ENCODE results near the gene DOCK2. TPM values are rescaled to one million over a fixed set of nuclear protein-coding genes. Genes with fewer than 3 reads are reported as not detected.
"Not testable (repeated sequence)": the region's sequence is repeated elsewhere in the genome, so short reads cannot be mapped to it uniquely, and the experiment has no call there.

DOCK2 gene
- total and polyA plus RNA-seq, 4 experiments from 2014 or later, result 45.8 to 223 (median 162) TPM

GRCh38 chr5:169749295-169749694, 112.2 kb downstream of the DOCK2 start:
- Mint-ChIP-seq H3K27me3 (no peaks in the 10 kb centered on the region), H3K27ac (no peak overlapping the region)
- CTCF ChIA-PET (ENCODE audit: partially characterized antibody), result no interaction called here

GRCh38 chr5:169751490-169751889, 114.4 kb downstream of the DOCK2 start:
- Mint-ChIP-seq H3K36me3 (peaks cover 68 to 82% of the 10 kb centered on the region in 2 donors), H3K27me3 (no peaks in the 10 kb centered on the region), H3K27ac (no peak overlapping the region), H3K4me3 (no peak overlapping the region), H3K9me3 (peaks cover 0 to under 1% (median 0%) of the 10 kb centered on the region in 8 donors), H3K4me1 (peaks cover 0 to 5% (median under 1%) of the 10 kb centered on the region in 4 donors)
- Histone ChIP-seq H3K9me3 (ENCODE audit: control insufficient read depth in 1 of 2, low read length in 2 of 2) (no peaks in the 10 kb centered on the region), H3K27ac (ENCODE audit: low read depth, low read length) (no peak overlapping the region), H3K4me1 (ENCODE audit: insufficient read depth, low read length) (no peaks in the 10 kb centered on the region), H3K4me3 (ENCODE audit: low read length in 2 of 2) (no peak overlapping the region), H3K36me3 (ENCODE audit: insufficient read depth, low read length) (peaks cover 69% of the 10 kb centered on the region), H3K27me3 (ENCODE audit: insufficient read depth, low read length) (no peaks in the 10 kb centered on the region)
- intact Hi-C loops (cut with micrococcal nuclease), result no loop called here
- DNase-seq, result no peak
- ChIA-PET POLR2A (ENCODE audit: partially characterized antibody) (no interaction called here), CTCF (ENCODE audit: partially characterized antibody) (no interaction called here)

More at GRCh38 chr5:169749295-169749694, 112.2 kb downstream of the DOCK2 start:
- Histone ChIP-seq H3K36me3 (ENCODE audit: insufficient read depth, low read length) (peaks cover 75% of the 10 kb centered on the region), H3K27me3 (ENCODE audit: insufficient read depth, low read length) (no peaks in the 10 kb centered on the region), H3K4me1 (ENCODE audit: insufficient read depth, low read length) (no peaks in the 10 kb centered on the region), H3K4me3 (ENCODE audit: low read length in 2 of 2) (no peak overlapping the region), H3K9me3 (ENCODE audit: control insufficient read depth in 1 of 2, low read length in 2 of 2) (no peaks in the 10 kb centered on the region), H3K27ac (ENCODE audit: low read depth, low read length) (no peak overlapping the region)
- POLR2A ChIA-PET (ENCODE audit: partially characterized antibody), result no interaction called here
- H3K36me3 Mint-ChIP-seq, result peaks cover 83 to 94% of the 10 kb centered on the region in 2 donors
- intact Hi-C loops (cut with micrococcal nuclease), result no loop called here
- peaks cover 0 to 9% (median 0%) of the 10 kb centered on the region in 4 donors for H3K4me1 Mint-ChIP-seq
- DNase-seq, result no peak
- H3K9me3 Mint-ChIP-seq, result peaks cover 0 to 6% (median 0%) of the 10 kb centered on the region in 8 donors
- H3K4me3 Mint-ChIP-seq, result no peak overlapping the region

GRCh38 chr5:169752566-169752965, 115.5 kb downstream of the DOCK2 start:
- H3K4me1 Mint-ChIP-seq; H3K9me3 ChIP-seq (ENCODE audit: control insufficient read depth in 1 of 2, low read length in 2 of 2); DNase-seq; H3K27me3 ChIP-seq (ENCODE audit: insufficient read depth, low read length); H3K27me3 Mint-ChIP-seq; CTCF ChIA-PET (ENCODE audit: partially characterized antibody); H3K4me3 ChIP-seq (ENCODE audit: low read length in 2 of 2); H3K4me3 Mint-ChIP-seq; POLR2A ChIA-PET (ENCODE audit: partially characterized antibody); H3K9me3 Mint-ChIP-seq; H3K27ac ChIP-seq (ENCODE audit: low read depth, low read length); intact Hi-C loops (cut with micrococcal nuclease); H3K4me1 ChIP-seq (ENCODE audit: insufficient read depth, low read length); H3K27ac Mint-ChIP-seq: not testable (repeated sequence)
- peaks cover 60% of the 10 kb centered on the region for H3K36me3 ChIP-seq (ENCODE audit: insufficient read depth, low read length)
- H3K36me3 Mint-ChIP-seq, result peaks cover 59 to 81% of the 10 kb centered on the region in 2 donors

- Mint-ChIP-seq H3K27me3 (no peaks in the 10 kb centered on the region), H3K4me1 (peaks cover 0 to 5% (median under 1%) of the 10 kb centered on the region in 4 donors), H3K27ac (peak overlapping the region in 2 of 7 donors; percentile 30 to 40), H3K4me3 (no peak overlapping the region), H3K36me3 (peaks cover 59 to 78% of the 10 kb centered on the region in 2 donors), H3K9me3 (no peaks in the 10 kb centered on the region)
- H3K9me3 ChIP-seq (ENCODE audit: control insufficient read depth in 1 of 2, low read length in 2 of 2), result no peaks in the 10 kb centered on the region
- H3K27ac ChIP-seq (ENCODE audit: low read depth, low read length), result no peak overlapping the region
- no peaks in the 10 kb centered on the region for H3K4me1 ChIP-seq (ENCODE audit: insufficient read depth, low read length)
- H3K36me3 ChIP-seq (ENCODE audit: insufficient read depth, low read length), result peaks cover 49% of the 10 kb centered on the region
- H3K4me3 ChIP-seq (ENCODE audit: low read length in 2 of 2), result no peak overlapping the region
- DNase-seq, result no peak
- ChIA-PET POLR2A (ENCODE audit: partially characterized antibody) (no interaction called here), CTCF (ENCODE audit: partially characterized antibody) (interaction anchor here (1.3 kb wide), 1 partner anchor 9 kb away, joined by 4 read pairs; no protein-coding TSS in a partner anchor)
- intact Hi-C loops (cut with micrococcal nuclease), result no loop called here
- no peaks in the 10 kb centered on the region for H3K27me3 ChIP-seq (ENCODE audit: insufficient read depth, low read length)
Measured at GRCh38 chr5:169753795-169754194, 116.7 kb downstream of the DOCK2 start.

GRCh38 chr5:169754737-169755136, 117.7 kb downstream of the DOCK2 start:
- Histone ChIP-seq H3K4me3 (ENCODE audit: low read length in 2 of 2) (no peak overlapping the region), H3K36me3 (ENCODE audit: insufficient read depth, low read length) (peaks cover 46% of the 10 kb centered on the region), H3K27ac (ENCODE audit: low read depth, low read length) (no peak overlapping the region), H3K9me3 (ENCODE audit: control insufficient read depth in 1 of 2, low read length in 2 of 2) (no peaks in the 10 kb centered on the region), H3K27me3 (ENCODE audit: insufficient read depth, low read length) (no peaks in the 10 kb centered on the region), H3K4me1 (ENCODE audit: insufficient read depth, low read length) (no peaks in the 10 kb centered on the region)
- peaks cover 0 to 5% (median under 1%) of the 10 kb centered on the region in 4 donors for H3K4me1 Mint-ChIP-seq
- H3K36me3 Mint-ChIP-seq, result peaks cover 59 to 78% of the 10 kb centered on the region in 2 donors
- H3K4me3 Mint-ChIP-seq, result no peak overlapping the region
- ChIA-PET POLR2A (ENCODE audit: partially characterized antibody) (no interaction called here), CTCF (ENCODE audit: partially characterized antibody) (interaction anchor here (1.3 kb wide), 1 partner anchor 10 kb away, joined by 4 read pairs; no protein-coding TSS in a partner anchor)
- no peaks in the 10 kb centered on the region for H3K27me3 Mint-ChIP-seq
- intact Hi-C loops (cut with micrococcal nuclease), result no loop called here
- no peak overlapping the region for H3K27ac Mint-ChIP-seq
- DNase-seq, result no peak
- H3K9me3 Mint-ChIP-seq, result no peaks in the 10 kb centered on the region

- Mint-ChIP-seq H3K36me3 (peaks cover 52 to 75% of the 10 kb centered on the region in 2 donors), H3K4me1 (peaks cover 0 to 5% (median under 1%) of the 10 kb centered on the region in 4 donors)
- peaks cover 32% of the 10 kb centered on the region for H3K36me3 ChIP-seq (ENCODE audit: insufficient read depth, low read length)
Measured at GRCh38 chr5:169756071-169756765, 119.1 kb downstream of the DOCK2 start.

GRCh38 chr5:169757016-169757415, 119.9 kb downstream of the DOCK2 start:
- no peak overlapping the region for H3K27ac Mint-ChIP-seq
- no peaks in the 10 kb centered on the region for H3K27me3 Mint-ChIP-seq
- no peaks in the 10 kb centered on the region for H3K9me3 Mint-ChIP-seq
- Histone ChIP-seq H3K4me1 (ENCODE audit: insufficient read depth, low read length) (no peaks in the 10 kb centered on the region), H3K36me3 (ENCODE audit: insufficient read depth, low read length) (peaks cover 24% of the 10 kb centered on the region), H3K27me3 (ENCODE audit: insufficient read depth, low read length) (no peaks in the 10 kb centered on the region), H3K27ac (ENCODE audit: low read depth, low read length) (no peak overlapping the region), H3K4me3 (ENCODE audit: low read length in 2 of 2) (no peak overlapping the region), H3K9me3 (ENCODE audit: control insufficient read depth in 1 of 2, low read length in 2 of 2) (no peaks in the 10 kb centered on the region)
- POLR2A ChIA-PET (ENCODE audit: partially characterized antibody), result no interaction called here
- CTCF ChIA-PET (ENCODE audit: partially characterized antibody), result no interaction called here
- peaks cover 0 to 5% (median under 1%) of the 10 kb centered on the region in 4 donors for H3K4me1 Mint-ChIP-seq
- H3K36me3 Mint-ChIP-seq, result peaks cover 50 to 73% of the 10 kb centered on the region in 2 donors
- H3K4me3 Mint-ChIP-seq, result no peak overlapping the region
- DNase-seq, result no peak
- intact Hi-C loops (cut with micrococcal nuclease), result no loop called here

More at GRCh38 chr5:169756071-169756765, 119.1 kb downstream of the DOCK2 start:
- ChIA-PET CTCF (ENCODE audit: partially characterized antibody) (no interaction called here), POLR2A (ENCODE audit: partially characterized antibody) (no interaction called here)
- no peak for DNase-seq
- Histone ChIP-seq H3K27ac (ENCODE audit: low read depth, low read length) (no peak overlapping the region), H3K27me3 (ENCODE audit: insufficient read depth, low read length) (no peaks in the 10 kb centered on the region), H3K9me3 (ENCODE audit: control insufficient read depth in 1 of 2, low read length in 2 of 2) (no peaks in the 10 kb centered on the region), H3K4me3 (ENCODE audit: low read length in 2 of 2) (no peak overlapping the region), H3K4me1 (ENCODE audit: insufficient read depth, low read length) (no peaks in the 10 kb centered on the region)
- no peaks in the 10 kb centered on the region for H3K9me3 Mint-ChIP-seq
- H3K27me3 Mint-ChIP-seq, result no peaks in the 10 kb centered on the region
- H3K4me3 Mint-ChIP-seq, result peak overlapping the region in 1 of 8 donors; percentile 57
- H3K27ac Mint-ChIP-seq, result peak overlapping the region in 1 of 7 donors; percentile 20
- intact Hi-C loops (cut with micrococcal nuclease), result no loop called here

Data from CD4-positive, alpha-beta memory T cell (primary cell).